HepG2 (cell line): ENCODE measurements around the gene CAMK2D. TPM values are rescaled to one million over a fixed set of nuclear protein-coding genes. Genes with fewer than 3 reads are reported as not detected.

ENCODE experiments used
- AGO2 ChIP-seq: fragments of 200-400 bp; formaldehyde crosslinking; optimal IDR thresholded peaks from 2 replicates; pipeline ENCODE3; 2017; ENCODE audit warnings: mild to moderate bottlenecking, low read depth, low read length, moderate library complexity
- ATM ChIP-seq: fragments of 450-650 bp; IDR thresholded peaks from 2 replicates; pipeline ENCODE4 v1.7.1; 2017; ENCODE audit warnings: mild to moderate bottlenecking, borderline replicate concordance
- CEBPG ChIP-seq: IDR thresholded peaks from 2 replicates; pipeline ENCODE4 v1.6.1; 2016
- ELF3 ChIP-seq: IDR thresholded peaks from 2 replicates; pipeline ENCODE4 v1.6.1; 2016; ENCODE audit warnings: missing genetic modification reagents, missing compliant biosample characterization
- IRX3 ChIP-seq: sonication (generic); formaldehyde crosslinking; IDR thresholded peaks from 2 replicates; pipeline ENCODE4 v1.8.1; 2023; ENCODE audit warnings: mild to moderate bottlenecking, low read depth, missing genetic modification reagents, borderline replicate concordance
- MTA3 ChIP-seq: sonication (generic); formaldehyde crosslinking; IDR thresholded peaks from 2 replicates; pipeline ENCODE4 v1.4.0; 2020; ENCODE audit warnings: missing genetic modification reagents
- RELA ChIP-seq: sonication (generic); formaldehyde crosslinking; IDR thresholded peaks from 2 replicates; pipeline ENCODE4 v1.4.0; 2020; ENCODE audit warnings: missing genetic modification reagents
- RORA ChIP-seq: sonication (generic); formaldehyde crosslinking; IDR thresholded peaks from 2 replicates; pipeline ENCODE4 v1.5.0; 2020; ENCODE audit warnings: mild to moderate bottlenecking, missing genetic modification reagents, moderate library complexity
- ZNF24 ChIP-seq: fragments of 450-650 bp; IDR thresholded peaks from 2 replicates; pipeline ENCODE4 v1.6.1; 2017; ENCODE audit warnings: antibody characterized with exemption, mild to moderate bottlenecking
- ZNF629 ChIP-seq: sonication (generic); formaldehyde crosslinking; conservative IDR thresholded peaks from 2 replicates; pipeline ENCODE4 v1.5.0; 2020; ENCODE audit warnings: missing genetic modification reagents
- polyA plus RNA-seq, 8 experiments: library from polyadenylated mRNA; depleted of rRNA in 3 of 8; stranded (reverse) in 7 of 8; unstranded in 1 of 8; fragments of >200 nt; fragmentation: Illumina TruSeq in 4 of 8; extraction: Trizol in 4 of 8; gene quantifications; 2 replicates each; pipeline versions ENCODE4 v1.2.1 to v1.2.3, GENCODE V29; 2011 to 2016; ENCODE audit warnings: low read depth in 4 of 8, missing spikeins in 1 of 8, mixed read lengths in 1 of 8; ENCODE audit not compliant: insufficient read depth in 1 of 8
- total RNA-seq, 5 experiments: library from RNA; depleted of rRNA; stranded (reverse); fragments of >200 nt; fragmentation: Illumina TruSeq; extraction: Trizol; gene quantifications; 2 replicates each; pipeline ENCODE4 v1.2.3, GENCODE V29; 2016; ENCODE audit warnings: low read depth in 1 of 5
- TF ChIP-seq, protein P1 (sequence below): IDR thresholded peaks from 2 replicates; pipeline ENCODE4 v1.6.1; 2016; ENCODE audit warnings: low read depth
- TF ChIP-seq, protein P2 (sequence below): sonication (generic); formaldehyde crosslinking; IDR thresholded peaks from 2 replicates; pipeline ENCODE4 v1.4.0; 2020; ENCODE audit warnings: missing genetic modification reagents, borderline replicate concordance
- TF ChIP-seq, protein P3 (sequence below): sonication (generic); formaldehyde crosslinking; IDR thresholded peaks from 2 replicates; pipeline ENCODE4 v1.8.1; 2023; ENCODE audit warnings: missing genetic modification reagents, mild to moderate bottlenecking, borderline replicate concordance
- TF ChIP-seq, protein P4 (sequence below): sonication (generic); formaldehyde crosslinking; IDR thresholded peaks from 2 replicates; pipeline ENCODE4 v1.9.0; 2021; ENCODE audit warnings: missing genetic modification reagents, borderline replicate concordance
- TF ChIP-seq, protein P5 (sequence below): sonication (generic); formaldehyde crosslinking; IDR thresholded peaks from 2 replicates; pipeline ENCODE4 v1.5.0; 2020; ENCODE audit warnings: mild to moderate bottlenecking, missing genetic modification reagents, borderline replicate concordance

CAMK2D gene
- total and polyA plus RNA-seq, 2 of the 13 experiments (the other 11 are each of a cell fraction or from before 2014, with no cell fraction given): 18.0 to 65.4 TPM

DNA sequence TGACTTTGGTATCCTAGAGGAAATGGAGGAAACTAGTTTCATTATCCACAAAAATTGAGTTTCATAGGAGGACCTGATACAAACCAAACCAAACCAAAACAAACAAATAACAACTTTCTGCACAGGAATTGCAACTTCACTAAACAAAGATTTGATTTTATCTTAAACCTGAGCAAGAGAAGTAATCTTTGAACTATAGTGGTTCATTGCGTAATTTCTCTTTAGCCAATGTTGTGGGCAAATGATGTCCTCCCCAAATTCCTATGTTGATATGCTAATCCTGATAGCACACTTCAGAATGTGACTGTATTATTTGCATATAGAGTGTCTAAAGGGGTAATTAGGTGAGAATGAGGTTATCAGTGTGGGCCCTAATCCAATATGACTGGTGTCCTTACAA lies 102.4 kb downstream of the CAMK2D start (continued):
- TF ChIP-seq, protein P1, sequence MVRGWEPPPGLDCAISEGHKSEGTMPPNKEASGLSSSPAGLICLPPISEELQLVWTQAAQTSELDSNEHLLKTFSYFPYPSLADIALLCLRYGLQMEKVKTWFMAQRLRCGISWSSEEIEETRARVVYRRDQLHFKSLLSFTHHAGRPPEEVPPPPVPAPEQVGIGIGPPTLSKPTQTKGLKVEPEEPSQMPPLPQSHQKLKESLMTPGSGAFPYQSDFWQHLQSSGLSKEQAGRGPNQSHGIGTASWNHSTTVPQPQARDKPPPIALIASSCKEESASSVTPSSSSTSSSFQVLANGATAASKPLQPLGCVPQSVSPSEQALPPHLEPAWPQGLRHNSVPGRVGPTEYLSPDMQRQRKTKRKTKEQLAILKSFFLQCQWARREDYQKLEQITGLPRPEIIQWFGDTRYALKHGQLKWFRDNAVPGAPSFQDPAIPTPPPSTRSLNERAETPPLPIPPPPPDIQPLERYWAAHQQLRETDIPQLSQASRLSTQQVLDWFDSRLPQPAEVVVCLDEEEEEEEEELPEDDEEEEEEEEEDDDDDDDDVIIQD (CRISPR knock-in tag): peak; percentile 96
- TF ChIP-seq, protein P2, sequence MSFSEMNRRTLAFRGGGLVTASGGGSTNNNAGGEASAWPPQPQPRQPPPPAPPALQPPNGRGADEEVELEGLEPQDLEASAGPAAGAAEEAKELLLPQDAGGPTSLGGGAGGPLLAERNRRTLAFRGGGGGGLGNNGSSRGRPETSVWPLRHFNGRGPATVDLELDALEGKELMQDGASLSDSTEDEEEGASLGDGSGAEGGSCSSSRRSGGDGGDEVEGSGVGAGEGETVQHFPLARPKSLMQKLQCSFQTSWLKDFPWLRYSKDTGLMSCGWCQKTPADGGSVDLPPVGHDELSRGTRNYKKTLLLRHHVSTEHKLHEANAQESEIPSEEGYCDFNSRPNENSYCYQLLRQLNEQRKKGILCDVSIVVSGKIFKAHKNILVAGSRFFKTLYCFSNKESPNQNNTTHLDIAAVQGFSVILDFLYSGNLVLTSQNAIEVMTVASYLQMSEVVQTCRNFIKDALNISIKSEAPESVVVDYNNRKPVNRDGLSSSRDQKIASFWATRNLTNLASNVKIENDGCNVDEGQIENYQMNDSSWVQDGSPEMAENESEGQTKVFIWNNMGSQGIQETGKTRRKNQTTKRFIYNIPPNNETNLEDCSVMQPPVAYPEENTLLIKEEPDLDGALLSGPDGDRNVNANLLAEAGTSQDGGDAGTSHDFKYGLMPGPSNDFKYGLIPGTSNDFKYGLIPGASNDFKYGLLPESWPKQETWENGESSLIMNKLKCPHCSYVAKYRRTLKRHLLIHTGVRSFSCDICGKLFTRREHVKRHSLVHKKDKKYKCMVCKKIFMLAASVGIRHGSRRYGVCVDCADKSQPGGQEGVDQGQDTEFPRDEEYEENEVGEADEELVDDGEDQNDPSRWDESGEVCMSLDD: no peak
- TF ChIP-seq IRX3 (CRISPR knock-in tag) (no peak), AGO2 (no peak), ELF3 (CRISPR knock-in tag) (no peak), MTA3 (CRISPR knock-in tag) (no peak), ZNF24 (no peak), ZNF629 (CRISPR knock-in tag) (no peak), ATM (no peak), RORA (CRISPR knock-in tag) (no peak), CEBPG (CRISPR knock-in tag) (peak; percentile 86), RELA (CRISPR knock-in tag) (no peak)
- TF ChIP-seq, protein P3, sequence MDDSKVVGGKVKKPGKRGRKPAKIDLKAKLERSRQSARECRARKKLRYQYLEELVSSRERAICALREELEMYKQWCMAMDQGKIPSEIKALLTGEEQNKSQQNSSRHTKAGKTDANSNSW (CRISPR knock-in tag): no peak
- TF ChIP-seq, protein P4, sequence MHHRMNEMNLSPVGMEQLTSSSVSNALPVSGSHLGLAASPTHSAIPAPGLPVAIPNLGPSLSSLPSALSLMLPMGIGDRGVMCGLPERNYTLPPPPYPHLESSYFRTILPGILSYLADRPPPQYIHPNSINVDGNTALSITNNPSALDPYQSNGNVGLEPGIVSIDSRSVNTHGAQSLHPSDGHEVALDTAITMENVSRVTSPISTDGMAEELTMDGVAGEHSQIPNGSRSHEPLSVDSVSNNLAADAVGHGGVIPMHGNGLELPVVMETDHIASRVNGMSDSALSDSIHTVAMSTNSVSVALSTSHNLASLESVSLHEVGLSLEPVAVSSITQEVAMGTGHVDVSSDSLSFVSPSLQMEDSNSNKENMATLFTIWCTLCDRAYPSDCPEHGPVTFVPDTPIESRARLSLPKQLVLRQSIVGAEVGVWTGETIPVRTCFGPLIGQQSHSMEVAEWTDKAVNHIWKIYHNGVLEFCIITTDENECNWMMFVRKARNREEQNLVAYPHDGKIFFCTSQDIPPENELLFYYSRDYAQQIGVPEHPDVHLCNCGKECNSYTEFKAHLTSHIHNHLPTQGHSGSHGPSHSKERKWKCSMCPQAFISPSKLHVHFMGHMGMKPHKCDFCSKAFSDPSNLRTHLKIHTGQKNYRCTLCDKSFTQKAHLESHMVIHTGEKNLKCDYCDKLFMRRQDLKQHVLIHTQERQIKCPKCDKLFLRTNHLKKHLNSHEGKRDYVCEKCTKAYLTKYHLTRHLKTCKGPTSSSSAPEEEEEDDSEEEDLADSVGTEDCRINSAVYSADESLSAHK (CRISPR knock-in tag): no peak
- TF ChIP-seq, protein P5, sequence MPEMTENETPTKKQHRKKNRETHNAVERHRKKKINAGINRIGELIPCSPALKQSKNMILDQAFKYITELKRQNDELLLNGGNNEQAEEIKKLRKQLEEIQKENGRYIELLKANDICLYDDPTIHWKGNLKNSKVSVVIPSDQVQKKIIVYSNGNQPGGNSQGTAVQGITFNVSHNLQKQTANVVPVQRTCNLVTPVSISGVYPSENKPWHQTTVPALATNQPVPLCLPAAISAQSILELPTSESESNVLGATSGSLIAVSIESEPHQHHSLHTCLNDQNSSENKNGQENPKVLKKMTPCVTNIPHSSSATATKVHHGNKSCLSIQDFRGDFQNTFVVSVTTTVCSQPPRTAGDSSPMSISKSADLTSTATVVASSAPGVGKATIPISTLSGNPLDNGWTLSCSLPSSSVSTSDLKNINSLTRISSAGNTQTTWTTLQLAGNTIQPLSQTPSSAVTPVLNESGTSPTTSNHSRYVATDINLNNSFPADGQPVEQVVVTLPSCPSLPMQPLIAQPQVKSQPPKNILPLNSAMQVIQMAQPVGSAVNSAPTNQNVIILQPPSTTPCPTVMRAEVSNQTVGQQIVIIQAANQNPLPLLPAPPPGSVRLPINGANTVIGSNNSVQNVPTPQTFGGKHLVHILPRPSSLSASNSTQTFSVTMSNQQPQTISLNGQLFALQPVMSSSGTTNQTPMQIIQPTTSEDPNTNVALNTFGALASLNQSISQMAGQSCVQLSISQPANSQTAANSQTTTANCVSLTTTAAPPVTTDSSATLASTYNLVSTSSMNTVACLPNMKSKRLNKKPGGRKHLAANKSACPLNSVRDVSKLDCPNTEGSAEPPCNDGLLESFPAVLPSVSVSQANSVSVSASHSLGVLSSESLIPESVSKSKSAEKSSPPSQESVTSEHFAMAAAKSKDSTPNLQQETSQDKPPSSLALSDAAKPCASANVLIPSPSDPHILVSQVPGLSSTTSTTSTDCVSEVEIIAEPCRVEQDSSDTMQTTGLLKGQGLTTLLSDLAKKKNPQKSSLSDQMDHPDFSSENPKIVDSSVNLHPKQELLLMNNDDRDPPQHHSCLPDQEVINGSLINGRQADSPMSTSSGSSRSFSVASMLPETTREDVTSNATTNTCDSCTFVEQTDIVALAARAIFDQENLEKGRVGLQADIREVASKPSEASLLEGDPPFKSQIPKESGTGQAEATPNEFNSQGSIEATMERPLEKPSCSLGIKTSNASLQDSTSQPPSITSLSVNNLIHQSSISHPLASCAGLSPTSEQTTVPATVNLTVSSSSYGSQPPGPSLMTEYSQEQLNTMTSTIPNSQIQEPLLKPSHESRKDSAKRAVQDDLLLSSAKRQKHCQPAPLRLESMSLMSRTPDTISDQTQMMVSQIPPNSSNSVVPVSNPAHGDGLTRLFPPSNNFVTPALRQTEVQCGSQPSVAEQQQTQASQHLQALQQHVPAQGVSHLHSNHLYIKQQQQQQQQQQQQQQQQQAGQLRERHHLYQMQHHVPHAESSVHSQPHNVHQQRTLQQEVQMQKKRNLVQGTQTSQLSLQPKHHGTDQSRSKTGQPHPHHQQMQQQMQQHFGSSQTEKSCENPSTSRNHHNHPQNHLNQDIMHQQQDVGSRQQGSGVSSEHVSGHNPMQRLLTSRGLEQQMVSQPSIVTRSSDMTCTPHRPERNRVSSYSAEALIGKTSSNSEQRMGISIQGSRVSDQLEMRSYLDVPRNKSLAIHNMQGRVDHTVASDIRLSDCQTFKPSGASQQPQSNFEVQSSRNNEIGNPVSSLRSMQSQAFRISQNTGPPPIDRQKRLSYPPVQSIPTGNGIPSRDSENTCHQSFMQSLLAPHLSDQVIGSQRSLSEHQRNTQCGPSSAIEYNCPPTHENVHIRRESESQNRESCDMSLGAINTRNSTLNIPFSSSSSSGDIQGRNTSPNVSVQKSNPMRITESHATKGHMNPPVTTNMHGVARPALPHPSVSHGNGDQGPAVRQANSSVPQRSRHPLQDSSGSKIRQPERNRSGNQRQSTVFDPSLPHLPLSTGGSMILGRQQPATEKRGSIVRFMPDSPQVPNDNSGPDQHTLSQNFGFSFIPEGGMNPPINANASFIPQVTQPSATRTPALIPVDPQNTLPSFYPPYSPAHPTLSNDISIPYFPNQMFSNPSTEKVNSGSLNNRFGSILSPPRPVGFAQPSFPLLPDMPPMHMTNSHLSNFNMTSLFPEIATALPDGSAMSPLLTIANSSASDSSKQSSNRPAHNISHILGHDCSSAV: no peak
